Transverse colon (tissue), 4 donors: ENCODE measurements around the gene CDH18. TPM values are rescaled to one million over a fixed set of nuclear protein-coding genes. Genes with fewer than 3 reads are reported as not detected.

ENCODE experiments used
- DNase-seq: peaks from one replicate; pipeline ENCODE4 v3.0.0-alpha.2; 2019
- H3K27ac ChIP-seq, 4 donors: fragments of 200-600 bp; sonication (generic); 2 replicates each; pipeline ENCODE4 v1.5.1; 2016 to 2018; ENCODE audit warnings: inconsistent platforms in 4 of 4
- H3K27me3 ChIP-seq: fragments of 200-600 bp; sonication (generic); 2 replicates; pipeline ENCODE4 v1.5.1; 2017; ENCODE audit warnings: inconsistent platforms
- H3K36me3 ChIP-seq, 4 donors: fragments of 200-600 bp; sonication (generic); 2 replicates each; pipeline ENCODE4 v1.5.1; 2017 to 2019; ENCODE audit warnings: inconsistent platforms in 4 of 4
- H3K4me1 ChIP-seq, 4 donors: fragments of 200-600 bp; sonication (generic); 2 replicates each; pipeline ENCODE4 v1.5.1; 2017 to 2020; ENCODE audit warnings: inconsistent platforms in 4 of 4
- H3K4me3 ChIP-seq, 4 donors: fragments of 200-600 bp; sonication (generic); 1 replicate in 1 of 4; 2 replicates in 3 of 4; pipeline versions ENCODE4 v1.5.1 to v1.6.1; 2017 to 2019; ENCODE audit warnings: inconsistent platforms in 4 of 4
- H3K9me3 ChIP-seq, 2 donors: fragments of 200-600 bp; sonication (generic); 2 replicates each; pipeline ENCODE4 v1.5.1; 2017 to 2019; ENCODE audit warnings: inconsistent platforms in 2 of 2
- CTCF ChIP-seq, 5 experiments: fragments of 200-600 bp in 3 of 5; fragments of 450-650 bp in 2 of 5; sonication (generic) in 3 of 5; IDR thresholded peaks; 1 replicate in 2 of 5; 2 replicates in 3 of 5; pipeline ENCODE4 v1.5.1; 2016 to 2017; ENCODE audit warnings: antibody characterized with exemption in 5 of 5, inconsistent platforms in 3 of 5, mild to moderate bottlenecking in 2 of 5, moderate library complexity in 1 of 5
- EP300 ChIP-seq: sonication (generic); formaldehyde crosslinking; IDR thresholded peaks from one replicate; pipeline ENCODE4 v1.6.1; 2017; ENCODE audit warnings: antibody characterized with exemption, low read depth
- POLR2A ChIP-seq: fragments of 450-650 bp; IDR thresholded peaks from one replicate; pipeline ENCODE4 v1.6.1; 2016; ENCODE audit warnings: antibody characterized with exemption, mild to moderate bottlenecking, moderate library complexity
- POLR2AphosphoS5 ChIP-seq, 3 donors: sonication (generic); formaldehyde crosslinking; IDR thresholded peaks; one replicate each; pipeline ENCODE4 v1.6.1; 2016; ENCODE audit warnings: antibody characterized with exemption in 3 of 3
- WGBS, 2 donors: methylation state at CpG; one replicate each; pipeline ENCODE4 v1.1.5; 2018; ENCODE audit warnings: low coverage in 1 of 2; 5-methylcytosine and 5-hydroxymethylcytosine counted together
- in situ Hi-C, 4 donors: fragments of 200-750 bp; cut with MboI; loops; one replicate each; pipeline versions ENCODE4 v1.15.0 to v1.15.1; 2017; ENCODE audit warnings: low sequenced_read_pairs in 3 of 4, low pct_ligation_motif_present in 1 of 4, low pct_unique_long_range_greater_than_20kb in 1 of 4
- intact Hi-C: fragments of 100-400 bp; cut with DNase I; formaldehyde crosslinking; loops from one replicate; pipeline ENCODE4 v1.15.1; 2023; ENCODE audit warnings: low total_unique reads
- total RNA-seq, 4 donors: library from RNA; depleted of rRNA; stranded (reverse); fragments of >200 nt; gene quantifications; one replicate each; pipeline ENCODE4 v1.1.0, GENCODE V29; 2016

The CDH18 gene, protein sequence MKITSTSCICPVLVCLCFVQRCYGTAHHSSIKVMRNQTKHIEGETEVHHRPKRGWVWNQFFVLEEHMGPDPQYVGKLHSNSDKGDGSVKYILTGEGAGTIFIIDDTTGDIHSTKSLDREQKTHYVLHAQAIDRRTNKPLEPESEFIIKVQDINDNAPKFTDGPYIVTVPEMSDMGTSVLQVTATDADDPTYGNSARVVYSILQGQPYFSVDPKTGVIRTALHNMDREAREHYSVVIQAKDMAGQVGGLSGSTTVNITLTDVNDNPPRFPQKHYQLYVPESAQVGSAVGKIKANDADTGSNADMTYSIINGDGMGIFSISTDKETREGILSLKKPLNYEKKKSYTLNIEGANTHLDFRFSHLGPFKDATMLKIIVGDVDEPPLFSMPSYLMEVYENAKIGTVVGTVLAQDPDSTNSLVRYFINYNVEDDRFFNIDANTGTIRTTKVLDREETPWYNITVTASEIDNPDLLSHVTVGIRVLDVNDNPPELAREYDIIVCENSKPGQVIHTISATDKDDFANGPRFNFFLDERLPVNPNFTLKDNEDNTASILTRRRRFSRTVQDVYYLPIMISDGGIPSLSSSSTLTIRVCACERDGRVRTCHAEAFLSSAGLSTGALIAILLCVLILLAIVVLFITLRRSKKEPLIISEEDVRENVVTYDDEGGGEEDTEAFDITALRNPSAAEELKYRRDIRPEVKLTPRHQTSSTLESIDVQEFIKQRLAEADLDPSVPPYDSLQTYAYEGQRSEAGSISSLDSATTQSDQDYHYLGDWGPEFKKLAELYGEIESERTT
- not detected for total RNA-seq

GRCh38 chr5:19987612-19988361 is at the start of gene CDH18:
Gene CDH18, minus strand, starts transcription at chr5:19988200. Its CDS starts 149,214 bp downstream, at chr5:19838986.
- H3K4me1 ChIP-seq, result no peaks in the 10 kb centered on the region
- no peaks in the 10 kb centered on the region for H3K27me3 ChIP-seq
- H3K27ac ChIP-seq, result no peak within 1 kb of the TSS
- no peaks in the 10 kb centered on the region for H3K36me3 ChIP-seq
- in situ Hi-C loops (no loop called here), intact Hi-C loops (no loop called here)
- no peaks in the 10 kb centered on the region for H3K9me3 ChIP-seq
- TF ChIP-seq EP300, result no peak
- no peak for TF ChIP-seq POLR2A
- TF ChIP-seq POLR2AphosphoS5 (IDR thresholded peaks at IDR 0.05), result no peak
- no peak for TF ChIP-seq CTCF (IDR thresholded peaks at IDR 0.05)
- DNase-seq, result no peak
- 22 to 27% methylated on average over 8 to 26 of the region's 26 CpGs for WGBS, 2 donors
- no peak within 1 kb of the TSS for H3K4me3 ChIP-seq

DNA sequence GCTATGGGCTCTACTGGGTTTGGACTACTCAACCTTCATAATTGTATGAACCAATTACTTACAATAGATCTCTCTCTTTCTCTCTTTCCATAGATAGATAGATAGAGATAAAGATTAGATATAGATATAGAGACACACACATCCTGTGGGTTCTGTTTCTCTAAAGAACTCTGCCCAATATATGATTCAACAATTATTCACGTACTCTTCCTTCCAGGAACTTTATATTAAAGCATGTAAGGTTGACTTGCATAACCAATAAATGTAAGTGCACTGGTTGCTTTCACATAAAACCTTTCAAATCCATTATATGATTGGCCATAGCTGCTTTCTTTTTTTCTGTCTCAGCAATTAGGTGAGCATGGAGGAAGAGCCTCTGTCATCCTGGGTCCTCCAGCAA is 46.7 kb upstream of the CDH18 start:
- TF ChIP-seq POLR2AphosphoS5 (IDR thresholded peaks at IDR 0.05) (no peak), POLR2A (no peak)
- DNase-seq, result no peak
- intact Hi-C loops (no loop called here), in situ Hi-C loops (no loop called here)
- no peak overlapping the region for H3K27ac ChIP-seq
- no peaks in the 10 kb centered on the region for H3K36me3 ChIP-seq
- no peaks in the 10 kb centered on the region for H3K27me3 ChIP-seq
- no peaks in the 10 kb centered on the region for H3K4me1 ChIP-seq
- no peak overlapping the region for H3K4me3 ChIP-seq
- WGBS, 2 donors, result 55 to 60% methylated on average over 1 of the region's 1 CpG
- peaks cover 0 to 3% of the 10 kb centered on the region in 2 donors for H3K9me3 ChIP-seq

- Histone ChIP-seq H3K4me1 (no peaks in the 10 kb centered on the region), H3K36me3 (no peaks in the 10 kb centered on the region), H3K27ac (no peak overlapping the region), H3K9me3 (peaks cover 0 to 3% of the 10 kb centered on the region in 2 donors), H3K27me3 (no peaks in the 10 kb centered on the region), H3K4me3 (no peak overlapping the region)
- WGBS, 2 donors, result 81 to 84% methylated on average over 2 of the region's 2 CpGs
- intact Hi-C loops, result no loop called here
- in situ Hi-C loops, result no loop called here
- DNase-seq, result no peak
- TF ChIP-seq POLR2A (no peak), EP300 (no peak), POLR2AphosphoS5 (IDR thresholded peaks at IDR 0.05) (no peak), CTCF (IDR thresholded peaks at IDR 0.05) (no peak)
These were observed 45.9 kb upstream of the CDH18 start for GRCh38 chr5:20033881-20034280.

- no peak for DNase-seq
These were observed 44.9 kb upstream of the CDH18 start for GRCh38 chr5:20032896-20033295.

More at GRCh38 chr5:20032896-20033295, 44.9 kb upstream of the CDH18 start:
- in situ Hi-C loops, result no loop called here
- H3K36me3 ChIP-seq, result no peaks in the 10 kb centered on the region
- 20 to 26% methylated on average over 2 of the region's 2 CpGs for WGBS, 2 donors
- TF ChIP-seq CTCF (IDR thresholded peaks at IDR 0.05) (no peak), EP300 (no peak), POLR2AphosphoS5 (IDR thresholded peaks at IDR 0.05) (no peak), POLR2A (no peak)
- H3K27me3 ChIP-seq, result no peaks in the 10 kb centered on the region
- no peaks in the 10 kb centered on the region for H3K9me3 ChIP-seq
- no peak overlapping the region for H3K27ac ChIP-seq
- intact Hi-C loops, result no loop called here
- no peaks in the 10 kb centered on the region for H3K4me1 ChIP-seq
- H3K4me3 ChIP-seq, result no peak overlapping the region
